Peyer's patch (tissue), 4 donors: ENCODE data around the gene ZBTB47. TPM values are rescaled to one million over a fixed set of nuclear protein-coding genes. Genes with fewer than 3 reads are reported as not detected.

ENCODE experiments used
- DNase-seq, 3 donors: peaks; one replicate each; pipeline ENCODE4 v3.0.0-alpha.2; 2017 to 2019
- H3K27ac ChIP-seq, 4 donors: fragments of 200-600 bp; sonication (generic); one replicate each; pipeline ENCODE4 v1.5.1; 2016 to 2019
- H3K27me3 ChIP-seq, 2 donors: fragments of 200-600 bp; sonication (generic); one replicate each; pipeline ENCODE4 v1.5.1; 2019
- H3K36me3 ChIP-seq, 3 donors: fragments of 200-600 bp; sonication (generic); one replicate each; pipeline ENCODE4 v1.5.1; 2016 to 2019
- H3K4me1 ChIP-seq, 4 donors: fragments of 200-600 bp; sonication (generic); one replicate each; pipeline ENCODE4 v1.5.1; 2016 to 2019
- H3K4me3 ChIP-seq, 4 donors: fragments of 200-600 bp; sonication (generic); 1 replicate in 3 of 4; 2 replicates in 1 of 4; pipeline ENCODE4 v1.5.1; 2016 to 2019; ENCODE audit warnings: mild to moderate bottlenecking in 1 of 4
- H3K9me3 ChIP-seq, 4 donors: fragments of 200-600 bp; sonication (generic); one replicate each; pipeline ENCODE4 v1.5.1; 2016 to 2019; ENCODE audit warnings: mild to moderate bottlenecking in 1 of 4
- POLR2A ChIP-seq, 2 donors: fragments of 450-650 bp; IDR thresholded peaks; one replicate each; pipeline ENCODE4 v1.5.1; 2017; ENCODE audit warnings: antibody characterized with exemption in 2 of 2, mild to moderate bottlenecking in 2 of 2, moderate library complexity in 2 of 2
- total RNA-seq, 4 donors: library from RNA; depleted of rRNA; stranded (reverse); fragments of >200 nt; gene quantifications; one replicate each; pipeline ENCODE4 v1.1.0, GENCODE V29; 2016
- TF ChIP-seq, protein P1 (sequence below), 6 experiments: fragments of 450-650 bp in 4 of 6; fragments of 200-600 bp in 2 of 6; sonication (generic) in 1 of 6; IDR thresholded peaks; one replicate each; pipeline ENCODE4 v1.5.1; 2017 to 2019; ENCODE audit warnings: antibody characterized with exemption in 6 of 6, mild to moderate bottlenecking in 3 of 6, moderate library complexity in 1 of 6

ZBTB47 gene
- total RNA-seq, 4 donors from 2014 or later = 5.3 to 30.5 (median 14.7) TPM

DNA sequence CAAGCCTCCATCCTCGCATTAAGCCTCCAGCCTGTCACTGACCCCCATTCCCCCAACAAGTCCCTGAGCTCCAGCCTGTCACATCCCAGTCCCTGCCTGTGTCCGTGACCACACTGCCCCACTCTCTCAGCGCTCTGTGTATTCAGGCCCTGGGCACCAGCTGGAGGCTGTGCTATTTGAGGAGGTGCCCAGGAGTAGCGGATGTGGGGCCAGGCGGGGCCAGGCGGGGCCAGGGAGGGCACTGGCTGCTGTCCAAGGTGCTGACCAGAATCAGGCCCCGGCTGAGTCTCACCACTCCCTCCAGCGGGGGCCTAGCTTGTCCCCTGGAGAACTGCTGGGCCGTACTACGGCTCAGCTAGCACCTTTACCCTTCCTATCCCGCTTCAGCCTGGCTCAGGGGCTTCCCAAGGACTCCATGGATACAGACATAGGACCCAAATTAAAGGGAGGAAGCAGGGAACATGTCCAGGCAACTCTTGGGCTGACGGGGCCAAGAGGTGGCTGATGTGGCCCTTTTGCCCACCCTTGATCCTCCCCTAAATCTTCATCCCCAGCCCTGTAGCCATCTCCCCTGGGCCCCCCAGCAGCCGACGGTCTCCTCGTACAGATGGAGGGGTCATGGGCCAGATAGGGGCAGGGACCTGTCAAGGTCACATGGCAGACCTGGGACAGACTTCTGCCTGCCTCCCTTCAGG is 48.0 kb downstream of the ZBTB47 start:
- H3K27ac ChIP-seq = no peak overlapping the region
- no peaks in the 10 kb centered on the region for H3K27me3 ChIP-seq
- H3K4me3 ChIP-seq = no peak overlapping the region
- TF ChIP-seq POLR2A (IDR thresholded peaks at IDR 0.05) = no peak
- TF ChIP-seq, protein P1, sequence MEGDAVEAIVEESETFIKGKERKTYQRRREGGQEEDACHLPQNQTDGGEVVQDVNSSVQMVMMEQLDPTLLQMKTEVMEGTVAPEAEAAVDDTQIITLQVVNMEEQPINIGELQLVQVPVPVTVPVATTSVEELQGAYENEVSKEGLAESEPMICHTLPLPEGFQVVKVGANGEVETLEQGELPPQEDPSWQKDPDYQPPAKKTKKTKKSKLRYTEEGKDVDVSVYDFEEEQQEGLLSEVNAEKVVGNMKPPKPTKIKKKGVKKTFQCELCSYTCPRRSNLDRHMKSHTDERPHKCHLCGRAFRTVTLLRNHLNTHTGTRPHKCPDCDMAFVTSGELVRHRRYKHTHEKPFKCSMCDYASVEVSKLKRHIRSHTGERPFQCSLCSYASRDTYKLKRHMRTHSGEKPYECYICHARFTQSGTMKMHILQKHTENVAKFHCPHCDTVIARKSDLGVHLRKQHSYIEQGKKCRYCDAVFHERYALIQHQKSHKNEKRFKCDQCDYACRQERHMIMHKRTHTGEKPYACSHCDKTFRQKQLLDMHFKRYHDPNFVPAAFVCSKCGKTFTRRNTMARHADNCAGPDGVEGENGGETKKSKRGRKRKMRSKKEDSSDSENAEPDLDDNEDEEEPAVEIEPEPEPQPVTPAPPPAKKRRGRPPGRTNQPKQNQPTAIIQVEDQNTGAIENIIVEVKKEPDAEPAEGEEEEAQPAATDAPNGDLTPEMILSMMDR (IDR thresholded peaks at IDR 0.05) = no peak
- no peaks in the 10 kb centered on the region for H3K4me1 ChIP-seq
- H3K9me3 ChIP-seq = no peaks in the 10 kb centered on the region
- DNase-seq = peak in 2 of 3 donors; percentile 54 to 55
- H3K36me3 ChIP-seq = no peaks in the 10 kb centered on the region

DNA sequence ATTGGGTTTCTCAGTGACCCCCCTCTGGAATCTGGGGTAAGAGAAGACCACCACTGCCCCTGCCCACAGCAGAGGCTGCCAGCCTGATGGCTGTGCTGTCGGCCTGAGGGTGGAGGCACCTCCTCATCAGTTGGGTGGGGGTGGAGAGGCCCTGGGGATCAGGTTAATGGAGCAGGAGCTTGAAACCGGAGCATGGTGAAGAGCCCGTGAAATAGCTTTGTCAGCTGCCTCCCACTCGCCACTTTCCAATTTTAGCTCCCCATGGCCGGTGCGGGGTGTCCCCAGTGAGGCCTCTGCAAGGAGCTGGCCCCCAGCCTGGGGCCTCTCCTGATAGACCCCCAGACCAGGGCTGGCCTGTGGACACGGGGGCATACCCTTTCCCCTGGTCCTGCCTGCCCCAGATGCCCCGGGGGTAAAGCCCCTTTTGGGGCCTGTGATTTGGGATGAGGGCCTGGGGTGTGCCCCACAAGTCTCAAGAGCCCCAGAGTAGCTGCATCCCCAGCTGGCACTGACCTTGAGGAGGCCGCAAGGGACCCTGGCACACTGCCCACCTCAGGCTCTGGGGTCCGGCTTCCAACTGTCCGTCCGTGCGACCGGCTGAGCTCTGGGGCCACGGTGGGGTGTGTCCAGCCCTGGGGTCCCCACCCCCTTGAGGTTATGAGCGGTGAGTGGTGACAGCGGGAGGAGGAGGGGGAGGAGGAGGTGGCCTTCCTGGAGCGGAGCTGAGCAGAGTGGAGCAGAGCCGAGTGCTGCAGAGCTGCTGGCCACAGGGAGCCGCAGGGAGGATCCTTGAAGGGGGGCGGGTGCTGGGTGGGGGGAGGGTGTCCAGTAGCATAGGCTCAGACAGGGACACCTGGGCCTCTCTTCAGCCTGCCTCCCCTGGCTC is 48.8 kb downstream of the ZBTB47 start, which contains the start of gene HHATL:
Gene HHATL, minus strand, starts transcription at position 733 of the 886 bp plus-strand sequence. CDS start 1,972 bp downstream, outside the sequence.
- H3K4me3 ChIP-seq = no peak within 1 kb of the TSS
- TF ChIP-seq, protein P1 (IDR thresholded peaks at IDR 0.05) = no peak
- no peak for TF ChIP-seq POLR2A (IDR thresholded peaks at IDR 0.05)
- no peaks in the 10 kb centered on the region for H3K27me3 ChIP-seq
- no peaks in the 10 kb centered on the region for H3K9me3 ChIP-seq
- DNase-seq = peak in 1 of 3 donors; percentile 26
- H3K27ac ChIP-seq = no peak within 1 kb of the TSS
- H3K36me3 ChIP-seq = no peaks in the 10 kb centered on the region
- H3K4me1 ChIP-seq = no peaks in the 10 kb centered on the region

DNA sequence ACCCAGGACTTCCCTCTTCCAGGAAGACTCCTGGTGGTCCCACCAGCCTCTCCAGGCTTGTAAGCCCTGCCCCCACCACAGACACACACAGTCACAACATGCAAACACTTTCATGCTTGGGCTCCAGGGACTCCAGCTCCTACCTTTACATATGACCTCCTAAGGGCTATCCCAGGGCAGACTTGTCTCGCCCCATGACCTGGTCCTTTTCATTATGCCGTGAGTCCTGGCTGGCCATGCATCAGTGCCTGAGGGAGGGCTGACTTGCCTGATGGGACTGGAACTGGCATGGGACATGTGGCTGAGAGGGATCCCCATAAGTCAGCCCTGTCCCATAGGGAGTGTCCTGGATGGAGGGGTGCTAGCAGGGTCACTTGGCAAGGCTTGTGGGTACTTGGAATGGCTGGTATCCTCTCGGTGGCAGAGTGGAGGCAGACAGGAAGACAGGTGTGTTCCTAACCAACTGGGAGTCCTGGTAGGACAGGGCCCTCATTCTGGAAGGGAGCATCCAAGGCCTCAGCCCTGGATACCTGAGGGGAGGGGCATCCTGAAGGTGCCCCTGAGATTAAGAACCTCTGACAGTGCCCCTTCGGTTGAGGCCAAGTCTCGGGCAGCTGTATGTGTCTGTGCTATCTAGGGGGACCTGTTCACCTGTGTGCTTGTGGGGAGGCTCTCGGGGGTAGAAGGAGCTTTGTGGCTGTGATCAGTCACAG is 49.6 kb downstream of the ZBTB47 start:
- DNase-seq = peak in 1 of 3 donors; percentile 14
- H3K9me3 ChIP-seq = no peaks in the 10 kb centered on the region
- H3K27me3 ChIP-seq = no peaks in the 10 kb centered on the region
- no peaks in the 10 kb centered on the region for H3K36me3 ChIP-seq
- no peak overlapping the region for H3K4me3 ChIP-seq
- TF ChIP-seq POLR2A (IDR thresholded peaks at IDR 0.05) = no peak
- TF ChIP-seq, protein P1 (IDR thresholded peaks at IDR 0.05) = no peak
- H3K4me1 ChIP-seq = no peaks in the 10 kb centered on the region
- H3K27ac ChIP-seq = no peak overlapping the region

DNA sequence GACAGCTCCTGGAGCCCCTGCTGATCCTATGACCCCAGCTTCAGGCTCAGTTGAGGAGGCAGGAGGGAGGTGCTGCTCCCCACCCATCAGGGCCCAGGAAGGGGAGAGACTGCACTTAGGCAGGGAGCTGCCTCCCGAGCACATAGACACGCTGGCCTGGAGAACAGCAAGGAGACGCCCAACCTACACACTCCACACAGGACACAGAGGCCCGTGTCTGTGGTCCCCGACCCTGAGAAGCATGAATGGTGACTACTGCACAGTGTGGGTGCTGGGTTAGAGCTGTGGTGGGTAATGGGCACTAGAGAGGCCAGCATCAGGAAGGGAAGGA is 50.2 kb downstream of the ZBTB47 start:
- DNase-seq = peak in 1 of 3 donors; percentile 17
- Histone ChIP-seq H3K36me3 (no peaks in the 10 kb centered on the region), H3K4me3 (no peak overlapping the region), H3K4me1 (no peaks in the 10 kb centered on the region), H3K27me3 (no peaks in the 10 kb centered on the region), H3K27ac (no peak overlapping the region), H3K9me3 (no peaks in the 10 kb centered on the region)
- TF ChIP-seq POLR2A (IDR thresholded peaks at IDR 0.05) = no peak
- TF ChIP-seq, protein P1 (IDR thresholded peaks at IDR 0.05) = no peak

DNA sequence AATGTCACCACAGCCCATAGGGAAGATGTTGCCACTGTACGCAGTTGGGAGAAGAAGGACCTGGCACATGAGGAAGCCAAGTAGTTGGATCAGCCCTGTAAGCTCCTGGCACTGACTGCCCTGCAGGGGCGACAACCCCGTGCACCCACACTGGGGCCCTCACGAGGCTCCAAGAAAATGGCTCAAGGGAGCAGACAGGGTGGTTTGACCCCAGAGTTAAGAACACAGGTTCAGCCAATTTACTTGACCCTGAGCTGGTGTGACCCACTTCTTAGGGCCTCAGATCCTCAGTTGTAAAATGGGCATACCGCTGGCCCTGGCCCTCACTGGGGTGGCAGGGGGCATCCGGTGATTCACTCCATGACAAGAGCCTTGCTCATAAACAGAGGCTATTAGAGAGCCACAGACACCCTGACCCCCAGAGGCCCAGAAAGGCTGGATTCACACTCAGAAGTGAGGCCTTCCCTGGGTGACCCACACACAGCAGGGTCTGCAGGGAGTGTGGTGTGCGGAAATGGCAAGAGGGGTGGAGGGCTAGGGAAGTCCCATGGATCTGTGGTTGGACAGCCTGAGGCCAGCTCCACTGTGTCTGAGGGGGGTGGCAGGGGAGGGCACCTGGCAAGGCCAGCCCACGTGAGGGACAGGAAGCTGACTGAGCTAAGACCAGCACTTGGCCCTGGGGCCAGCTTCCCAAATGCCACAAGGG is 50.8 kb downstream of the ZBTB47 start:
- peak in 1 of 3 donors; percentile 27 for DNase-seq
- Histone ChIP-seq H3K27ac (no peak overlapping the region), H3K4me1 (no peaks in the 10 kb centered on the region), H3K9me3 (no peaks in the 10 kb centered on the region), H3K4me3 (no peak overlapping the region), H3K36me3 (no peaks in the 10 kb centered on the region), H3K27me3 (no peaks in the 10 kb centered on the region)
- no peak for TF ChIP-seq POLR2A (IDR thresholded peaks at IDR 0.05)
- TF ChIP-seq, protein P1 (IDR thresholded peaks at IDR 0.05) = no peak
